NCI-H82 treated with DMSO at 0.1 percent for 48 hours (cell line): ENCODE measurements around the gene COMP.

Experiments used
- DNase-seq: peaks from one replicate; lab custom pipeline; 2025; ENCODE audit not compliant: unreplicated experiment; lab: John Stamatoyannopoulos, UW

The COMP gene

DNA sequence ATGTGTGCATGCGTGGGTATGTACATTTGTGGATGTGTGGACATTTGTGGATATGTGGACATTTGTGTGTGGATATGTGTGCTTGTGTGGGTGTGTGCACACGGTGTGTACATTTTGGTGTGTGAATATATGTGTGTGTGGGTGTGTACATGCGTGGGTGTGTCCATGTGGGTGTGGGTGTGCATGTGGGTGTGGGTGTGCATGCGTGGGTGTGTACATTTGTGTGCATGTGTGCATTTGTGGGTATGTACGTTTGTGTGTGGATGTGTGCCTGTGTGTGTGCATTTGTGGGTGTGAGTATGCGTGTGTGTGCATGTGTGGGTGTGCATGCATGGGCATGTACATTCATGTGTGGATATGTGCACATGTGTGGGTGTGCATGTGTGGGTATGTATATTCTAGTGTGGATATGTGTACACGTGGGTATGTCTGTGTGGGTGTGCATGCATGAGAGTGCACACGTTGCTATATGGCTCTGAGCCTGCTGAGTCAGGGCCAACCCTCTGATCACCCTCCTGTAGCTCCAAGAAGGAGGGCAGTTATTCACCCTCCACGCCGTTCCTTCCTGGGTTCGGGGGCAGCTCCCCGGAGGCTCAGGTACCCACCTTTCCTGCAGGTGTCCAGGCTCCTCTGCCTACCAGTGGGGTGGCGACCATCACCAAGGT is 20.3 kb downstream of the COMP start:
- DNase-seq, result no peak

DNA sequence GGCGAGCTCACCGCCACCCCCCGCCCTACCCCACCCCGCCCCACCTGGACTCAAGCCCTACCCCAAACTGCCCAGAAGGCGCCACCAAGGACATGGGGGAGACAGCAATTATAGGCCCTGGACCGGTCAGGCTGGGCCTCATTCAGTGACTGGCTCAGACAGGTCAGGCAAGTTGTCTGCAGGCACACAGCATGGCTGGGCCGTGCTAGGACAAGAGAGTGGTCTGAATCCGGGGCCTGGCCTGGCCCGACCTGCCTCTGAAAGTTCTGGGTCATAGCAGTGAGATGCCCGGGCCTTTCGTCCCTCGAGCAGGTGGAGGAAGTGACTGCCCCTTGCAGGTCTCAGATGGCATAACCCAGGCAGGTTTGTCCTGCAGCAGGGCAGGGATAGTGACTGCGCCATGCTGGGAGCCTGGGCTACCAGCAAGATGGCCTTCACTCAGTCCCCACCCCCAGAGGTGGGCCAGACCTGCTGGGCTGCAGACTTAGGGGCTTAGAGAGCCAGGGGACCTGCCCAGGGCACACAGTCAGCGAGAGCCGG is 21.0 kb downstream of the COMP start:
- DNase-seq, result no peak

DNA sequence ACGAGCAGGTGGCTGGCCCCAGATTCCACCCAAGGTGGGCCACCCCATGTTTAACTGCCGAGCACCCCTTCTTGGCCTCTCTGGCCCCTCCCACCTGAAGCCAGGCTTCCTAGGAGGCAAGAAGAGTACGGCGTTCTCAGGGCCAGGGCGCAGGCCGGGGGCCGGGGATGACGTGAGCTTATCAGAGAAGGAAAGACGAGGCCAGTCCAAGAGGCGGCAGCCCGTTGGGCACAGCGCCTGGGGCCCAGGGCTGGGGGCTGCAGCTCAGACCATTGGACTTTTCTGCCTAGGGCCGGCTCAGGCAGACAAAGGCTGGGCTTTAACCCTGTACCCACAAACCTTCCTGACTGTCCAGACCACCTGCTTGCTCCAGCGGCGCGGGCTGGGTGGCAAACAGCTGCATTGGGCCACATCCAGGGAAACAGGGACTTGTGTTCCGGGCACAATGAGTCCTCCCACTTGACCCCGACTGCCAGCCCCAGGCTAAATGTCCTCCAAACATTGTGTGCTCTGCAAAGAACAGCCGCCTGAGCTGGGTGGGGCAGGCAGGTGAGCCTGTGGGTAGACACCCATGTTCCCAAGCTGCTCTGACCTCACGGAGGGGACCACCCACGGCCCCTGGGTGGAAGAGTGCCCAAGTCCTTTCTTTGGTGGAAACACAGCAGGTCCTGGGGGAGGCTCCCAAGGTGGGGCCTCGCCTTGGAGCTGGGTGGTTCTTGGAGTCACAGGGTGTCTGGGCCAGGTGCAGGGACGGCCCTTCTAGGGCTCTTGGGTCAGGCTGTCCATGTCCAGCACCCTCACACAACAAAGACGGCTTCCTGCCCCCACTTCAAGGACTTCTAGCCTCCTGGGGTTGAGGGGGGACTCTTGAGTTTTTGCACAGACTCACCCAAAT is 21.9 kb downstream of the COMP start:
- DNase-seq, result no peak

DNA sequence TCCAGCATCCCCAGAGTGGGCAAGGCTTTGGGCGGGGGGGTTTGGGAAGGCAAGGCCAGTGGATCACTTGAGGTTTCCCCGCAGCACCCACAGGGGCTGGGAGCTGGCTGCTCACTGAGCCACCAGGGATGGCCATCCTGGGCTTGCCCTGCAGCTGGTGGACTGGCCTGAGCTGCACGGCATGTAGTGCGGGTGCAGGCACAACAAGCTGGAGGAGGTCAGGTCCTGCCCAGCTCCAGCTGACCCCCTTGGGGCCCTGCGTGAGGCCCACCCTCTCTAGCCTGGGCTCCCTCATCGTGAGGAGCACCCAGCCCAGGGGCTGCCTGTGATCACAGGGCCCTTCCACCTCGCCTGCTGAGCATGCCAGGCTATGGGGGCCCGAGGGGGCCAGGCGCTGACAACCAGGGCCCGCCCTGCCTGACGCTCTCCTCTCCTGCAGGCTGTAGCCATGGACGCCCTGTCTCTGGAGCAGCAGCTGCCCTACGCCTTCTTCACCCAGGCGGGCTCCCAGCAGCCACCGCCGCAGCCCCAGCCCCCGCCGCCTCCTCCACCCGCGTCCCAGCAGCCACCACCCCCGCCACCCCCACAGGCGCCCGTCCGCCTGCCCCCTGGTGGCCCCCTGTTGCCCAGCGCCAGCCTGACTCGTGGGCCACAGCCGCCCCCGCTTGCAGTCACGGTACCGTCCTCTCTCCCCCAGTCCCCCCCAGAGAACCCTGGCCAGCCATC is 22.9 kb downstream of the COMP start:
- DNase-seq, result no peak

DNA sequence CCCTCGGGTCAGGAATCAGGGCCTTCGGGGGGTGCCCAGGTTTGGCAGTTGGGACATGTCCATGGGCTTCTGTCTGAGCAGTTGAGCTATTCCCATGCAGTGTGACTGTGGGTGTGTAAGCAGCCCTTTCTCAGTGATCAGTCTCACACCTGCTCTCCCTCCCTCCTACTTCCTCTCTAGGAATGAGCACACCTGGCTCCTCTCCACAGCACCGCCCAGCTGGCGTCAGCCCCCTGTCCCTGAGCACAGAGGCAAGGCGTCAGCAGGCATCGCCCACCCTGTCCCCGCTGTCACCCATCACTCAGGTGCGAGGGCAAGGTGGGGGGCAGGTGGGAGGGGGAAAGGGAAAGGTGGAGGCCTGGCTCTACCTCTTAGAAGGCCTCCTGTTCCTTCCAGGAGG is 25.9 kb downstream of the COMP start:
- DNase-seq, result no peak

DNA sequence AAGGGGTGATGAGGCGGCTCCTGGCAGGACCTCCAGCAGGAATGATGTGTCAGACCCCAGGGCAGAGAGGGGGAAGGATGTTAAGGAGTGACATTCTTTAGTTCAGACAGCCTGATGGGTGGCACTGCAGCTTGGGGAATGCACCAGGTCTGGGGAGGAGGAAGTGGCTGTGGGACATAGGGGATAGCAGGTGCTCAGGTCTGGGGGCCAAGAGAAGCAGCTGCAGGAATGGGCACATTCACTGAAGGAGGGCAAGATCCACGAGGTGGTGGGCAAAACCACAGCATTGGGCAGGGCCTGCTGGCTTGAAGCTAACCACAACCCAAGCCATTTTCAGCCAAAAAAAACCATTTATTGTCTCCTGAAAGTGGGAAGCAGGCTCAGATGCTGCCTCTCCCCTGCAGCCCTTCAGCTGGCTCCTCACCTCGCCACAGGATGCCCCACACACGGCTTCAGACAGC is 26.5 kb downstream of the COMP start:
- DNase-seq, result no peak

DNA sequence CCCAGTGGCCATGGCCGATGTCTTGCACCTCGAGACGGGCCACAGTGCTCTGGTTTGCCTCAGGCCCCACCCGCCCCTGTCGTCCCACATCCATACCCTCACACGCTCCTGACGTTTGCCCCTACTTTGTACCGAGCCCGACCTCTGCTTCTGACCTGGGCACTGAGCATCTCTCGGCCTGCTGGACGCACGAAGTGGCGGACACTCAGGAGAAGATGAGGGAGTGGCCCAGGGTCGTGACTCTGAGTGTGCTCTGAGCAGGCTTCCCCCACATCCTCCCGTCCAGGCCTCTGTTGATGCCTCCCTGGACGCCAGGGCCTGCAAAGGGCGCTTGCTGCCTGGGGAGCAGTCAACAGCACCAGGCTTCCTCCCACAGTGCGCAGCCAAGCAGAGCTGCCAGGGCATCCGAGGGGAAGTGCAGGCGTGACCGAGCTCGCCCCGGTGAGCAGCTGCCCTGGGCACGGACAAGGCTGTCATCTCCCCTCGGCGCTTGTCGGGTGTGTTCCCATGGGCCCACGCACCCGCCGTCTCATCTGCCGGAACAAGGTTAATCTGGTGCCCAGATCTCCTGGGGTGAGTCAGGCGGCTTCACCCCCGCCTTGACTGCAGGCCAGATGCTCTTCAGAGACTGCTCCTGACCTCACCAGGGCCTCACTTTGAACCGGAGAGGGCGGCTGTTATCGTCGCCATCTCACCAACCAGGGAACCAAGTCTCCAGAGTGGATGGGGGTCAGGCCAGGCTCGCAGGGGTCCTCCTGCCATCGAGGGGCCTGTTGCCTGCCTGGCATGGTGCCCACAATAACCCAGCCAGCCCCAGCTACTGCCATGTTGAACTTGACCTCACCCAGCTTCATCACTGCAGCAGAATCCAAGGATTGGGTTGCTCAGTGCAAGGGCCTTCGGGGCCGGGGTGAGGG is 27.2 kb downstream of the COMP start:
- no peak for DNase-seq

DNA sequence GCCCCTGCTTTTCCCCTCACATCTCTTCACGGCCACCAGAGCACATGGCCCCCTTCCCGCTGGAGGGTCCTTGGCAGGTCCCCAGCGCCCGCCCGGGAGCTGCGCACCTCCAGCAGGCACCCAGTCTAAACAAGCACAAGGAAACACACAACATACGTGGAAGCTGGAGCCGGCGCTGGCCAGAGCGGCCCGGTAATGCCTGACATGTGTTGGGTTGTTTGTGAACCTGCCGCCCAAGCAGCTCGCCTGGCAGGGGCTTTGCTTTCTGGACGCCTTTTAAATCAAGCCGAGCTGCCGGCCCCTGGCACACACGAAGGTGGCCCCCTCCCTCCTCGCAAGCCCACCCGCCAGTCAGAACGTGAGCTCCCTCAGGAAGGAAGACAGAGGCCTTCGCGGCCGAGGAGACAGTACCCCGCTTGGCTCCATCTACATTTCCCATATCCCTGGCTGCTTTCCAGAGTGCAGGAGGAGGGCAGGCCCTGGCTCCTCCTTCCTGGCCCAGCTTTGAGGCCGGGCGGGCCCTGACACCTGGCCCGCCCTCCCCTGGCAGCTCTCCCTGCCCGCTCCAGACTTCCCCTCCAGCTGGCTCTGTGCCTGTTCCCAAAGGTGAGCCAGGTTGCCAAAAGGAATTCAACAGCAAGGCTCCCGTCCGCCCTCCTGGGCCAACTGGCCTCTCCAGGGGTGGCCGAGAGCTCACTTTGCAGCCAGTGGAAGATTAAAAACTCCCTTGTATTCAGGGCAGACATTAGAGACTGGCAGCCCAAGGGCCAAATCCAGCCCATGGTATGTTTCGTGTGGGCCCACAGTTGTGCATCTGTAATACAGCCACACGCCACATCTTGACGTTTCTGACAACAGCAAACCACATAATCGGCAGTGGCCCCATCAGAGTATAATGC is 28.7 kb downstream of the COMP start:
- no peak for DNase-seq

DNA sequence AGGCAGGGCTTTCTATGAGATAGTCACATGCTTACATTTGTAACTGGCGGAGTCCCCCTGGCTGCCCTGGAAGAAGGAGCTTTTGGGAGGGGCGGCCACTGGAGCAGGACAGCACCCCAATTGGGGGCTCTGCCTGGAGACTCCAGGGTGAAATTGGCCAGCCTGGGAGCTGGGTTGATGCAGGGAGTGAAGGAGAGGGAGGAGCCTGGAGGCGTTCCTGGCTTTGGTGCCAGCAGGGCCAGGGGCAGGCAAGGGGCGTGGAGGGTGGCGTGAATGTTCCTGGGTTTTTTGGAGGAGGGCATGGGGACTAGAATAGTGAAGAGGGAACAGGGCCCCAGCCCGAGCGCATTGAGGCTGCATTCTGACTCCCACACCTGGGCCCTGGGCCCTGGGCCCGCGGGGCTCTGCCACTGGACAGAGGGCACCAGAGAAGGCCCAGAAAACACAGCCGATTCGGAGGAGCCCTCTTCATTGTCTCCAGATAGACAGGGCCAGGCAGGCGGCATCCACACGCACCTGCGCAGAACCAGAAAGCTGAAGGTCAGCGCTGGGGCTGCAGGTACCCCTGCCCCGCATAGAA is 29.5 kb downstream of the COMP start:
- no peak for DNase-seq

DNA sequence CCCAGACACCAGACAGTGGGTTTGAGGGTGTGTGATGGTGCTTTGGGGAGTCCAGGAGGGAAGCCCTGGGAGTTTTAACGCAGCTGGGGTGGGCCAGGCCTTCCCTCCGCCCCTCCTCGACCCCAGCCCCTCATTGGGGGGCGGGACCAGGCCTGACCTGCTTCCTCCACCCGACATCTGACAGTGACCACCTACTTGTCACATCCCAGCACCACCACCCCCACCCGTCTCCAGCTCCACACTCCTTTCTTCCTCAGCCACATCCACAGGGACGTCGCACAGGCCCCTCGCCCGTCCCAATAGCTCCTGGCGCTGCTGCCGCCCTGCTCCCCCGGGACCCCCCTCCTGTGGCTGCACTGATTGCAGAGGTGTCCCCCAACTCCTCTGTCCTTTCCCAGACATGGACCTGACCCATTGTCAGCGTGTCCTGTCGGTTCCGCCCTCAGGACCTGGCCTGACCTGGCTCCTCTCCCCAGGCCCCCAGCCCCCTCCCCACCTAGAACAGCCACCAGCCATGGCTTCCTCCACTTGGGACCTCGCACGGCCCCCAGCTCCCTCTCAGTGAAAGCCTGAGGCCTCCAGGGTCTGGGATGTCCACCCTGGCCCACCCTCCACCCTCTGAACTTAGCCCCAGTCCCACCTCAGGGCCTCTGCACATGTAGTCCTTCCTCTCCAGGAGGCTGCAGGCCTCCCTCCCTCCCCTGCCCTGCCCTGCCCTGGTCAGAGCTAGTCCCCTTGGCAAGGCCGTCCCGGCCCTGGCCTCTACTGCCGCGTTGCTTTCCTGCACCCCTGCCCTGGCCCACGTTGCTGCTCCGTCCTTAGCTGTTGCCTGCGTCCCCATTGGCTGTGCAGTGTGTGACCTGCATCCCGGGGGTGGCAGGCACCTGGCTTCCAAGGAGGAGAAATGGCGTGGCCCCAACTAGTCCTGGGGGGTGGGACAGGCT is 30.4 kb downstream of the COMP start:
- no peak for DNase-seq

DNA sequence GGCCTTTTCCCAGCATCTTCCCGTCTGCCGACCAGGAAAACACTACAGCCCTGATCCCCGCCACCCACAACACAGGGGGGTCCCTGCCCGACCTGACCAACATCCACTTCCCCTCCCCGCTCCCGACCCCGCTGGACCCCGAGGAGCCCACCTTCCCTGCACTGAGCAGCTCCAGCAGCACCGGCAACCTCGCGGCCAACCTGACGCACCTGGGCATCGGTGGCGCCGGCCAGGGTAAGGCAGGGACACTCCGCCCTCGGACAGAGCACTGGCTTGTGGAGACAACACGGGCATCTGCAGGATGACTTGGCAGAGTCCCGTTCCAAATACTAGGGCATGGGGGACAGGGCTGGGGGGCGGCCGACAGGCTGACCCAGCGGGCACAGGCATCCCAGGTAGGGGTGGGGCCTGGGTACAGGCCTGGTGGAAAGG is 31.1 kb downstream of the COMP start:
- no peak for DNase-seq

DNA sequence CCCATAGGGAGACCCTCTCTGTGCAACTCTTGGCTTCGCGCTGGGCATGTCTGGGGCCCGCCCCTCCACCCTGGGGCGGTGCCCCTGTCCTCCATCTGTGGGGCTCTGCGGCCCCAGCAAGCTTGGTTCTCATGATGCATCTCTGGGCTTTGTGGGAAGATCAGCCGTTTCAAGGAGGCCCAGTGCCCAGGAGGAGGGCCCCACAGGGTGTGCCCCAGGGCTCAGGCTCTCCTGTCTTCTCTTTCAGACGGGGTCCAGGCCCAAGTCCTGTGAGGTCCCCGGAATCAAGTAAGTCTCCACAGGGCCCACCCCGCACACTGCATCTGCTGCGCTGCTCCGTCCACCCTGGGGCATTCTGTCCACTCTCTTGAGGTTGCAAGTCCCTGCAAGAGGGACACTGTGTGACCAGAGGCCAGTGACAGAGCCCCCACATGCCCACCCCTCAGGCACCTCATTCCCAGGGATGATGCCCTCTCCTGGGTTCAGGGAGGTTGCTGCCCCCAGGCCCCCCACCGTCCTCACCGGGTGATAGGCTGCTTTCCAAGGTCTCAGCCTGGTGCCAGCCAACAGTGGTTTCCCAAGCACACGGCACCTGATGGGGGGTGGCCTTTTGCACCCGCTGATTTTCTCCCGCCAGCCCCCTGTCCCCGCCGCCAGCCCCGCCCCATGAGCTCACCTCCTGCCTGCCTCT is 31.7 kb downstream of the COMP start:
- no peak for DNase-seq

DNA sequence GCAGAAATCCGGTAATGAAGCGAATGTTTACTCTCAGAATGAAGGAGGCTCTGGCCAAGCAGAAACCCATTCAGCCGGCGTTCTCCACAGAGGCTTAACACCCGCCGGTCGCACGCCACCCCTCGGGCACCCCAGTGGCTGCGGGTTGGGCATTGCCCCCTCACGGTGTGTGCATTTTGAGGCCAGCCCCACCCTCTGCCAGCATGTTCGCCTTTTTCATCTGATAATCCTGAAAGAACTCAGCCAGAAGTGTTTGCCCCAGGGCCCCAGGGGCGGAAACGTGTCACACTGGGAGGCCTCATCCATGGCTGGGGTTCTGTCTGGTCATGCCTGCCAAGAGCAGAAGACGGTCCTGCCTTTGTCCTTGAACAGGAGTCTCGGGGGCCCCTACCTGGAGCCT is 34.2 kb downstream of the COMP start:
- no peak for DNase-seq

DNA sequence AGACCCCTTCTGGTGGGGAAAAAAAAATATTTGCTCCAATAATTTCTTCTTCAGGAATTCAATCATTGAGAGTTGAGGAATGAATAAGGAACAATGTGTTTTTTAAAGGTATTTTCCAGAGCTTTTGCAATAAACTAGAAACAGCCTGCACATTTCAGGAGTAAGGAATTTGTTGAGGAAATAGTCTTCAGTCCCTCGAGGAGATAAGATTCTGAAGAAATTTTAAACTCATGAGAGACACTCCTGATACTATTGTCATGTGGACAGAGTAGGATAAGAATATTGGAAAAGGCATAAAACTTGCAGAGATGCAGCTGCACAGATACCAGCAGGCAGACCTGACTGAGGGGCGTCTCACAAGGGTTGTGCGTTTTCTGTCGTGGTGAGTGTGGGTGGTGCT is 36.6 kb downstream of the COMP start:
- no peak for DNase-seq

DNA sequence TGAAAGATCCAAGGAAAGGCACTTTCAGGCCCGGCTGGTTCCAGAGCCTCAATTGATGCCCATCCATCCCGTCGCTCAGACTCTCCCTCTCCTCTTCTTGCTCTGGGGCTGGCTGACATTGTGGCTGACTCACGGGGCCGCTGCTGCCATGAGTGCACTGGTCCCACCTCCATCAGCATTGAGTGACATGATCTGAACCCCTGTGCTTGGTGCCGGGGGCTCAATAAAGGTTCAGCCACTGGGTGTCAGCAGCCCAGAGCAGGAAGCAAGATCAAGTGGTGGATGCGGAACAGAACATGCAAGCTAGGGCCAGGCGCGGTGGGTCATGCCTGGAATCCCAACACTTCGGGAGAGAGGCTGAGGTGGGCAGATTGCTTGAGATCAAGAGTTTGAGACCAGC is 39.5 kb downstream of the COMP start:
- no peak for DNase-seq

DNA sequence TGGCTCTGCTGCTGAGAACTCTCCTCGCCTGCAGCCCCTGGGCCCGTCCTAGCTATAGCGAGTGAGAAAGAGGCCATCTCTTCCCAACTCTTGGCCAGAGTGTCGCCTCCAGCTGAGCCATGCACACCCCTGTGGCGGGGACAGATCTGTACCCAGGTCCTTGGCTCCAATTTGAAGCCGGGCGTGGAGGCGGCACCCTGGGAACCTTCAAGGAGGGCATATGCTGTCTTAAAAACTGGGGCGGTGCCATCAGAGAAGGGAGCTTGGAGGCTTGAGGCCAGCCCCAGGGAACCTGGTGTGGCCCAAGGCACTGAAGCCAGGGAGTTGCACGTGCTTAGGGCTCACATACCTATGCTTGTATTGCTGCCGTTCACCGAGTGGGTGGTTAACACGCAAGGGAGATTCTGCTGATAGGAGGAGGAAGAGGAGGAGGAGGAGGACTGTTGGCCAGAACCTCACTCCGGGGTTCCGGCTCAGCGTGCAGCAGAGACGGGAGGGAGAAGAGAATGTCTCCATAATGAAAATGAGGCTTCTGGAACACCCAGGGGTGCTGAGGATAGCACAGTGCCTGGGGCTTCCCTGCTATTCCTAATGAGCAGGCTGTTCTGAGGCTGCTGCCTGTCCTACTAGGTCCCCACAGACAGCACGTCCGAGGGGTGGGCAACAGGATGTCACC is 40.7 kb downstream of the COMP start:
- DNase-seq, result no peak
